Neural crest cell (in vitro differentiated cells): ENCODE results near the gene SLC39A1. TPM values are rescaled to one million over a fixed set of nuclear protein-coding genes. Genes with fewer than 3 reads are reported as not detected.

Experiments used
- DNase-seq: peaks from one replicate; pipeline ENCODE4 v3.0.0; 2021; ENCODE audit warnings: low read depth, mixed read lengths, low spot score
- H3K27ac Mint-ChIP-seq: one replicate; pipeline ENCODE4 v1.8.0; 2021; ENCODE audit warnings: mild to moderate bottlenecking, mixed read lengths; ENCODE audit not compliant: unreplicated experiment
- H3K27me3 Mint-ChIP-seq: 2 replicates; pipeline ENCODE4 v1.8.0; 2021; ENCODE audit warnings: low read depth, mild to moderate bottlenecking, mixed read lengths
- H3K36me3 Mint-ChIP-seq: 2 replicates; pipeline ENCODE4 v1.8.0; 2021; ENCODE audit warnings: low read depth, mild to moderate bottlenecking, mixed read lengths
- H3K4me1 Mint-ChIP-seq: 2 replicates; pipeline ENCODE4 v1.8.0; 2021; ENCODE audit warnings: mixed read lengths
- H3K4me3 Mint-ChIP-seq: one replicate; pipeline ENCODE4 v1.8.0; 2021; ENCODE audit warnings: mild to moderate bottlenecking, mixed read lengths
- H3K9me3 Mint-ChIP-seq: 2 replicates; pipeline ENCODE4 v1.8.0; 2021; ENCODE audit warnings: mixed read lengths
- CTCF ChIP-seq: fragments of 200-600 bp; sonication (generic); conservative IDR thresholded peaks from 2 replicates; pipeline ENCODE4 v1.5.0; 2021; ENCODE audit warnings: antibody characterized with exemption, mild to moderate bottlenecking
- total RNA-seq: library from RNA; stranded (reverse); gene quantifications from 2 replicates; pipeline ENCODE4 v1.2.1, GENCODE V29; 2021

The SLC39A1 gene
- total RNA-seq, 1 donor from 2014 or later: 113 TPM

GRCh38 chr1:153995640-153996039 is 32.3 kb upstream of the SLC39A1 start:
- no peak overlapping the region for H3K27ac Mint-ChIP-seq
- H3K36me3 Mint-ChIP-seq: peaks cover 24% of the 10 kb centered on the region
- no peaks in the 10 kb centered on the region for H3K27me3 Mint-ChIP-seq
- peaks cover under 1% of the 10 kb centered on the region for H3K9me3 Mint-ChIP-seq
- DNase-seq: no peak
- no peak for TF ChIP-seq CTCF
- peaks cover 23% of the 10 kb centered on the region for H3K4me1 Mint-ChIP-seq
- H3K4me3 Mint-ChIP-seq: peak overlapping the region; percentile 75

DNA sequence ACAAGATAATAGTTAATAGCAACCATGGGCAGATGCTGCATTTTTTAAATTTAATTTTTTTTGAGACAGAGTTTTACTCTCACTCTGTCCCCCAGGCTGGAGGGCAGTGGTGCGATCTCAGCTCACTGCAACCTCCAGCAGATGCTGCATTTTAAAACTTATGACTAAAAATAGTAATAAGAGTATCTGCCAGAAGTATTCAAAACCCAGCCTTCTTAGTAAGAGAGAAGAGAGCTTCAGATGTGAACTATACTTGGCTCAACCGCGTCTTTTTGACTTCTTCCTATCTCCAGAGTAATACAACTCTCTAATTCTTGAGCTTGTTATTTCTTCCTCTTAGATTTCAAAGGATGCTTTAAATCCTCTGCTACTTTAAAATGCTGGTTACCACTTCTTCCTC is 31.9 kb upstream of the SLC39A1 start:
- Mint-ChIP-seq H3K4me3 (peak overlapping the region; percentile 75), H3K27ac (no peak overlapping the region), H3K27me3 (no peaks in the 10 kb centered on the region), H3K4me1 (peaks cover 27% of the 10 kb centered on the region), H3K9me3 (peaks cover 4% of the 10 kb centered on the region), H3K36me3 (peaks cover 28% of the 10 kb centered on the region)
- DNase-seq: no peak
- TF ChIP-seq CTCF: no peak

DNA sequence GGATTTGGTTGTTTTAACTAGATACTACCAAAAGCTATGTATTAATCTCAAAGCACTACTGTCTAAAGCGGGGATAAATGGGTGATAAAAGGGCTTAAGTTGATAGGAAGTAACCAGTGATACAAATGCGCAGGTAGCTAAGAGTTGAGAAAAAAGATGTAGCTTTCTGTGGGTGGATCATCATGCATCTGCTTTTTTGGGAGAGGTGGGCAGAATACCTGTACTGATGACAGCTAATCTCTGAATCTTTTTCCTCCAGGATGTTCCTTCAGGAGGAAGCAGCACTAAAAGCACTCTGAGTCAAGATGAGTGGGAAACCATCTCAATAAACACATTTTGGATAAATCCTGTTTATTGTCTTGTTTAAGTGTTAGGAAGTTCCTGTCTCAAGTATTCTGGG is 28.5 kb upstream of the SLC39A1 start:
- Mint-ChIP-seq H3K27ac (peak overlapping the region; percentile 99), H3K36me3 (peaks cover 28% of the 10 kb centered on the region), H3K9me3 (peaks cover 4% of the 10 kb centered on the region), H3K27me3 (no peaks in the 10 kb centered on the region), H3K4me3 (peak overlapping the region; percentile 98), H3K4me1 (peaks cover 34% of the 10 kb centered on the region)
- no peak for DNase-seq
- TF ChIP-seq CTCF: no peak

DNA sequence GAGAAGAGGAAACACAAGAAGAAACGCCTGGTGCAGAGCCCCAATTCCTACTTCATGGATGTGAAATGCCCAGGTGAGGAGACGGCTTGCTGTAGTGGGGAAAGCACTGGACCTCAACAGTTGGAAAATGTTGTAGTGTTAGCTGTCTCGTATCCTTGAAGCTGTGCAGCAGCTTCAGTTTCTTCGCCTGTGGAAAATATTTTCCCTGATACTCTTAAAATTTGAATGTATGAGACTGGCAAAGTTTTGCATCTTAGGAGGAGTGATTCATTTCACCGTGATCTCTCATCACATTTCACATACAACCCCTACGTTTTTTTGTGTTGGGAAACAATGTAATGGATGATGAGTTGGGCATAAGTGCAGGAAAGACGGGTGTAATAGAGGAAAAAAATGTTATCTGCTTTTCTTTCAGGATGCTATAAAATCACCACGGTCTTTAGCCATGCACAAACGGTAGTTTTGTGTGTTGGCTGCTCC is 27.9 kb upstream of the SLC39A1 start:
- DNase-seq: no peak
- H3K4me1 Mint-ChIP-seq: peaks cover 40% of the 10 kb centered on the region
- peaks cover 4% of the 10 kb centered on the region for H3K9me3 Mint-ChIP-seq
- H3K27me3 Mint-ChIP-seq: no peaks in the 10 kb centered on the region
- peak overlapping the region; percentile 99 for H3K27ac Mint-ChIP-seq
- H3K4me3 Mint-ChIP-seq: peak overlapping the region; percentile 98
- H3K36me3 Mint-ChIP-seq: peaks cover 28% of the 10 kb centered on the region
- TF ChIP-seq CTCF: no peak

DNA sequence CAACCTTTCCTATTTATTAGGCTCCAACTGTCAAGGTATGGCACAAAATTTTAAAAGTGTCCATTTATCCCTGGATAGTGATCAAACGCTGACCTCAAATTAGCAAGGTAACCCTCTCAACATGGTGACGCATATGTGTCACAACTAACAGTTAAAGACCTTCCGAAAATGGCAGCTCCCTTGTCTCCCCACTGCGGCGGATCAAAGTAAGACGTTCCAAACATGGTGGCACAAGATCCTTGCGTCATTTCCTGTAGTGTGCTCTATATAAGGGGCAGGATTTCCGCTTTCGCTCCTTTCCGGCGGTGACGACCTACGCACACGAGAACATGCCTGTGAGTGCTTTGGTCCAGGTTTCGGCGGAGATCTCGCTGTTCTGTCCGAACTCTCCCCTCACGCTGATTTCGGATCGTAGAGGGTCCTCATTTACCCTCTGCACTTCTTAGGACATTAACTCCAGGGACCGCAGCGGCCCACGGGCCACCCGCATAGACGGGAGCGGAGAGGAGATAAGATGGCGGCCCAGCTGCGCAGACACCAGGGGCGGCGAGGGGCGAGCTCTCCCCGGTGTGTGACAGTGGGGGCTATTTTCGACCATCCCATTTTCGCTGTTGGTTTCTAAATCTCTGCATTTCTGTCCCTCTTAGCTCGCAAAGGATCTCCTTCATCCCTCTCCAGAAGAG is 27.3 kb upstream of the SLC39A1 start, which contains the start of gene RPS27:
Gene RPS27, plus strand, starts transcription at position 295 of the 683 bp plus-strand sequence. Its CDS starts 35 bp downstream, at position 330.
- peak; percentile 83 for DNase-seq
- H3K9me3 Mint-ChIP-seq: peaks cover 4% of the 10 kb centered on the region
- peaks cover 26% of the 10 kb centered on the region for H3K36me3 Mint-ChIP-seq
- H3K27ac Mint-ChIP-seq: peak within 1 kb of the TSS; percentile 99
- H3K27me3 Mint-ChIP-seq: no peaks in the 10 kb centered on the region
- no peak for TF ChIP-seq CTCF
- H3K4me3 Mint-ChIP-seq: peak within 1 kb of the TSS; percentile 98
- peaks cover 44% of the 10 kb centered on the region for H3K4me1 Mint-ChIP-seq
